Body of pancreas (tissue), 4 donors: ENCODE data around the gene MORN1. TPM values are rescaled to one million over a fixed set of nuclear protein-coding genes. Genes with fewer than 3 reads are reported as not detected.

Source experiments
- ATAC-seq: fragments of 150-250 bp; one replicate; pipeline ENCODE4 v1.9.1; 2016
- DNase-seq, 4 donors: peaks; one replicate each; pipeline ENCODE4 v3.0.0-alpha.2; 2019
- H3K27ac ChIP-seq, 4 donors: fragments of 200-600 bp; sonication (generic); 1 replicate in 3 of 4; 2 replicates in 1 of 4; pipeline versions ENCODE4 v1.5.1 to v1.6.1; 2016 to 2019; ENCODE audit warnings: mild to moderate bottlenecking in 1 of 4, mixed read lengths in 1 of 4, moderate library complexity in 1 of 4
- H3K27me3 ChIP-seq, 2 donors: fragments of 200-600 bp; sonication (generic); one replicate each; pipeline ENCODE4 v1.6.0; 2016; ENCODE audit warnings: mild to moderate bottlenecking in 1 of 2
- H3K36me3 ChIP-seq, 2 donors: fragments of 200-600 bp; sonication (generic); replicated peaks in 1 of 2; 2 replicates each; pipeline ENCODE4 v1.5.1; 2016; ENCODE audit warnings: low read depth in 2 of 2; ENCODE audit not compliant: insufficient read depth in 1 of 2
- H3K4me1 ChIP-seq: fragments of 200-600 bp; sonication (generic); one replicate; pipeline ENCODE4 v1.6.0; 2016
- H3K4me3 ChIP-seq, 2 donors: fragments of 200-600 bp; sonication (generic); 1 replicate in 1 of 2; 2 replicates in 1 of 2; pipeline ENCODE4 v1.5.1; 2016 to 2019
- H3K9me3 ChIP-seq, 3 donors: fragments of 200-600 bp; sonication (generic); 1 replicate in 2 of 3; 2 replicates in 1 of 3; pipeline ENCODE4 v1.5.1; 2016
- CTCF ChIP-seq, 7 experiments: fragments of 450-650 bp in 4 of 7; fragments of 200-600 bp in 3 of 7; sonication (generic) in 3 of 7; IDR thresholded peaks; one replicate each; pipeline ENCODE4 v1.5.1; 2016 to 2019; ENCODE audit warnings: antibody characterized with exemption in 7 of 7
- POLR2A ChIP-seq, 3 donors: fragments of 450-650 bp; IDR thresholded peaks; one replicate each; pipeline ENCODE4 v1.6.1; 2016; ENCODE audit warnings: antibody characterized with exemption in 3 of 3, mild to moderate bottlenecking in 2 of 3
- WGBS, 2 donors: methylation state at CpG; one replicate each; pipeline ENCODE4 v1.1.5; 2017; 5-methylcytosine and 5-hydroxymethylcytosine counted together
- intact Hi-C: fragments of 100-400 bp; cut with DNase I; formaldehyde crosslinking; loops from one replicate; pipeline ENCODE4 v1.15.1; 2023
- total RNA-seq, 2 donors: library from RNA; depleted of rRNA; stranded (reverse); fragments of >200 nt; gene quantifications; one replicate each; pipeline ENCODE4 v1.1.0, GENCODE V29; 2016

The MORN1 gene
- total RNA-seq, 2 donors from 2014 or later: 7.0 to 17.8 TPM

- TF ChIP-seq POLR2A (IDR thresholded peaks at IDR 0.05): no peak
- TF ChIP-seq CTCF (IDR thresholded peaks at IDR 0.05): no peak
- no peak for ATAC-seq
- no peak for DNase-seq
- no peak overlapping the region for H3K4me3 ChIP-seq
- no peaks in the 10 kb centered on the region for H3K4me1 ChIP-seq
- H3K27ac ChIP-seq: no peak overlapping the region
- H3K27me3 ChIP-seq: no peaks in the 10 kb centered on the region
- H3K9me3 ChIP-seq: no peaks in the 10 kb centered on the region
- WGBS, 2 donors: 88 to 90% methylated on average over 11 to 13 of the region's 14 CpGs
- intact Hi-C loops: loop anchor here (5.0 kb wide), 1 partner anchor 121 kb away; no protein-coding TSS in a partner anchor
- H3K36me3 ChIP-seq: peaks cover 0 to 50% of the 10 kb centered on the region in 2 donors
Observed at GRCh38 chr1:2400950-2401649, 9.7 kb upstream of the MORN1 start.

GRCh38 chr1:2400576-2400909 lies 9.2 kb upstream of the MORN1 start:
- H3K27ac ChIP-seq: no peak overlapping the region
- no peaks in the 10 kb centered on the region for H3K9me3 ChIP-seq
- H3K4me3 ChIP-seq: no peak overlapping the region
- no peak for DNase-seq
- TF ChIP-seq CTCF (IDR thresholded peaks at IDR 0.05): no peak
- TF ChIP-seq POLR2A (IDR thresholded peaks at IDR 0.05): no peak
- intact Hi-C loops: loop anchor here (5.0 kb wide), 1 partner anchor 122 kb away; no protein-coding TSS in a partner anchor
- 79 to 87% methylated on average over 10 of the region's 10 CpGs for WGBS, 2 donors
- no peaks in the 10 kb centered on the region for H3K27me3 ChIP-seq
- no peak for ATAC-seq
- H3K36me3 ChIP-seq: peaks cover 0 to 50% of the 10 kb centered on the region in 2 donors
- no peaks in the 10 kb centered on the region for H3K4me1 ChIP-seq

GRCh38 chr1:2399890-2400575 lies 8.7 kb upstream of the MORN1 start:
- peaks cover 0 to 47% of the 10 kb centered on the region in 2 donors for H3K36me3 ChIP-seq
- ATAC-seq: no peak

GRCh38 chr1:2398871-2399270 lies 7.5 kb upstream of the MORN1 start:
- no peak overlapping the region for H3K27ac ChIP-seq
- H3K4me3 ChIP-seq: no peak overlapping the region
- DNase-seq: no peak
- no peaks in the 10 kb centered on the region for H3K27me3 ChIP-seq
- intact Hi-C loops: no loop called here
- WGBS, 2 donors: 87 to 89% methylated on average over 7 of the region's 7 CpGs
- peaks cover 15% of the 10 kb centered on the region for H3K4me1 ChIP-seq
- peaks cover 0 to 41% of the 10 kb centered on the region in 2 donors for H3K36me3 ChIP-seq
- no peak for ATAC-seq
- TF ChIP-seq POLR2A (IDR thresholded peaks at IDR 0.05): no peak
- TF ChIP-seq CTCF (IDR thresholded peaks at IDR 0.05): no peak
- no peaks in the 10 kb centered on the region for H3K9me3 ChIP-seq

More at GRCh38 chr1:2399890-2400575, 8.7 kb upstream of the MORN1 start:
- TF ChIP-seq POLR2A (IDR thresholded peaks at IDR 0.05) (no peak), CTCF (IDR thresholded peaks at IDR 0.05) (no peak)
- intact Hi-C loops: loop anchor here (5.0 kb wide), 1 partner anchor 122 kb away; no protein-coding TSS in a partner anchor
- Histone ChIP-seq H3K9me3 (no peaks in the 10 kb centered on the region), H3K27ac (no peak overlapping the region), H3K27me3 (no peaks in the 10 kb centered on the region), H3K4me1 (peaks cover 4% of the 10 kb centered on the region), H3K4me3 (no peak overlapping the region)
- DNase-seq: no peak
- WGBS, 2 donors: 89 to 91% methylated on average over 18 to 21 of the region's 22 CpGs
